Hematopoietic multipotent progenitor cell treated with erythropoietin and hydrocortisone succinate and interleukin-3 and kit ligand, for 6 days (in vitro differentiated cells): ENCODE results near the gene KRTAP5-10.
"Not testable (repeated sequence)": the region's sequence is repeated elsewhere in the genome, so short reads cannot be mapped to it uniquely, and the experiment has no call there.

Experiments
- DNase-seq: peaks from one replicate; pipeline ENCODE4 v3.0.0-alpha.2; 2015

The KRTAP5-10 gene

DNA sequence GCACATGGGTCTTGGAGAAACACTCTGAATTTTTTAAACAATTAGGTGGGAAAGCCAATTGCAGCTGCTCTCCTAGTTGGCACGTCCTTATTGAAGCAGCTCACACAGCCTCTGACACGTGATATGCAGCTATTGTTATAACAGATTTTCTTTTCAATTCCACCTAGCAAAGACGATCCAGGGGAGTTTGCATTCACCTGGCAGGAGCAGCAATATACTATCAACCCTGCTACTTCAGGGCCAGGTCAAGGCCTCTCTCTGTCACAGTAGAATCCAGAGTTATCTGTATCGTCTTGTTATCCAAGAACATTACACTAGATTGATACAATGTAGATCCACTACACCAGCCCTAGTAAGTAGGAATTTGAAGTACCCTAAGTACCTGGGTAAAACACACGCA lies 9.1 kb downstream of the KRTAP5-10 start:
- DNase-seq: no peak

DNA sequence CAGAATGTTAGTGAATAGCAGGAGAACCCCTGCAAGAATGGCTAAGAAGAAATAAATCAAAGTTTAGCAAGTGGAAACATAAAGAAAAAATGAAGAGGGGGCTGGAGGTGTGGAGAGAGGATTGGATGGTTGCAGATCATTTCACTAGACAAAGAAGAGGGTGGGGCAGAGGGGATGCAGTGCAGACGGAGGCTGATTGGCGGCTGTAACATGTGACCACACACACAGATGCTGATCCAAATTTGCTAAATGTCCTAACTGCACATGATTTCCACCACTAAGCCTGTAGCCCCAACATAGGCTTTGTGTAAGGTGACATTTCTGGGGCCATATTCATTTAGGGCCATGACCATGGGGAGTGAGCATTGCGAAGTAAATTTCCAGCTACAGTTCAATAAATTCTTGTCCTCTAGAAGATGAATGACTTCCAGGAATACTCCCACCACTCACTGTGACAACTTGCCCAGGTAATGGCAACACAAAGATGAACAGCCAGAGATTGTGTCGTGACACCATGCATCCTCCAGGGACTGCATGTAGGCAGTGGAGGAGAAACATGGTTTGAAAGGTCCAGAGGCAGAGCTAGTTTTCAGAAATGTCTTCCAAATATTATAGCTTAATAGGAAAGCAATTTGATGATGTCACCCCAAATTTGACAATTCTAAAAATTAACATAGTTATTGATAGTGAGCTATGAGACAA lies 10.5 kb downstream of the KRTAP5-10 start:
- DNase-seq: no peak

DNA sequence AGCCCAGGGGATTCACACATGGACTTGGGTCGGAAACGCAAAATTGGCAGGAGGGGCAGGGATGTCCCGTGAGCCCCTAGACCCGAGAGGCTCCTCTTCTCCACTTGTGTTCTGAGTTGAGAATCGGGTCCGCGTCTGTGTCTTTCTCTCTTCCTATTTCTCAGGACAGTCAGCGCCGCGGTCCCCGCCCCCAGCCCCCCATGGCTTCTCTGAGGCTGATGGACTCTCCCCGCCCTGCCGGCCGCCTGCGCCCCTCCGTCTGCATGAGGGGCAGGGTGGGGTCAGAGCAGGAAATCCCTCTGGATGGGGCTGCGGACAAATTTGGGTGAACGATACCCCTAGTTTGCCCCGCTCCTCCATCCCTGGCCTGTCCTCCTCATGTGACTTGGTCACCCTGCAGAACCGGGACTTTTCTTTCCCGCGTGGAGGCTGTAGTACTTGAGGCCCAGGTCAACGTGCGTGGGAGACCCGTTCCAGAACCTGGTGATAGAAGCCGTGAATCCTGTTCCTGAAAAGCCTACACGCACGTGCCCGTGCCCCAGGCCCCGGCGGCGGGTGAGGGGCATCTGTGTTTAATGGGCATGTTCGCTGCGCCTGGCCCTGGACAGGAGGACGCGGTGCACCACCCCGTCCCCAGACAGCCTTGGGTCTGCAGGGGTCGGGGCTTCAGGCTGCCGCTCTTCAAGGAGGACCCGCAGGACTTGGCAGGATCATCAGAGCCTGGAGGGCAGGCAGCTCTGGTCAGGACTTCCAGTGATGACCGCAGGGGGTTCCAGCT lies 11.5 kb downstream of the KRTAP5-10 start:
- not testable (repeated sequence) for DNase-seq

DNA sequence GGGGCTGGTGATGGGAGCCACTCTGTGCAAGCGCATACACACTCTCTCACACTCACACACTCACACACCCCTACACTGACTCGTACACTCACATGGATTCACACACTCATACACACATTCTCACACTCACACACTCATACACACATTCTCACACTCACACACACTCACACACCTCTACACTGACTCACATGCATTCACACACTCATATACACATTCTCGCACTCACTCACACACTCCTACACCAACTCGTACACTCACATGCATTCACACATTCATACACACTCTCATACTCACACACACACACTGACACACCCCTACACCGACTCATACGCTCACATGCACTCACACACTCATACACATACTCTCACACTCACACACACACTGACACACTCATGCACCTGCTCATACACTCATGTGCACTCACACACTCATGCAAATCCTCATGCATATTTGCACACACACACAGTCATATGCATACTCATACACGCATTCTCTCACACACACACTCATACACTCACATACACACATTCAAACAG lies 12.2 kb downstream of the KRTAP5-10 start:
- DNase-seq: no peak

DNA sequence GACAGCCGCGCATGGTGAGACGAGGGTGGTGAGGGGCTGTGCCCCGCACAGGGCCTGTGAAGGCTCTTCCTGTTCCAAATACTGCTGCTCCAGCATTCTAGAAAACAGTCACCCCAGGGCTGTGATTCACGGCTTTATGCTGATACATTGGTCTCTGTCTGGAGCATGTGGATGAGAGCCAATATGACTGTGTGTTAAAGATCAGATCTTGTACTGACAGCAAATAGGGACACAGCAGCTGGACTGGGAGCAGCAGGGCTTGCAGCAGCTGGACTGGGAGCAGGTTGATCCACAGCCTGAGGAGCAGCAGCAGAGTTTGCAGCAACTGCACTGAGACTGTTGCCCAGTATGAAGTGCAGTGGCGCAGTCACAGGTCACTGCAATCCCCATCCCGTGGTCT lies 14.2 kb downstream of the KRTAP5-10 start:
- not testable (repeated sequence) for DNase-seq

DNA sequence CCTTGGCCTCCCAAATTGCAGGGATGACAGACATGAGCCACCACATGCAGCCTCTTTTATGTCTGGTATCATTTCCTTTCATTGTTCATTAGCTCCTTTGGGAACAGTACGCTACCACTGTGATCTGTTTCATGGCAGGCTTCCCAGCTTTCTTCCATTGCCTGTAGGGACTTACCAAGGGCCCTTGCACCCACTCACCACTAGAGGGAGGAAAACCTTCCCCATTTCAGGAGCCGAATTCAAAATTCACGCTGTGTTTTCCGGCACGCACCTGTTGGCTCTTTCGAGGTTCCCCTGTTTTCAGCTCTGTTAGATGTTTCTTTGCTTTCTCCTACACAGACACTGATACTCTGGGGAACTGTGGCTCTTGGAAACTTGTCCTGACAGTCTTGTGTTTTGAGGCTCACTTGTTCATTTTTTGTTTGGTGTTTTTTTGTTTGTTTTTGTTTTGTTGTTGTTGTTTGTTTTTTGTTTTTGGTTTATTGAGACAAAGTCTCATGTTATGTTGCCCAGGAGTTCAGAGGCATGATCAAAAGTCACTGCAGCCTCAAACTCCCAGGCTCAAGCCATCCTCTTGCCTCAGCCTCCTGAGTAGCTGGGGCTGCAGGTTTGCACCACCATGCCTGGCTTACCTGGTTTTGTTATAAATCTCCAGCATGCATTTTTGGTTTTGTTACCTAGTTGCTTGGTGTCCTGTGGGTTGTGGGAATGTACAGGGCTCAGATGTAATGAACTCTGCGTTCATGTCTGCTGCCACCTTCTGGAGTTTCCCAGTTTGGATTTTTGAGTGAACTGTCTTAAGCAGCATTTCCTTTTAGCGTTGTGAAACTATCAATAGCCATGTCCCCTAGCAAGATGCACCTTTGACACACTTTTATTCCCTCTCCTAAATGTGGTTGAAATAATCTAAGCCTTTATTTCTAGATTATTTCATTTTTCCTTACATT lies 15.0 kb downstream of the KRTAP5-10 start:
- peak; percentile 76 for DNase-seq

DNA sequence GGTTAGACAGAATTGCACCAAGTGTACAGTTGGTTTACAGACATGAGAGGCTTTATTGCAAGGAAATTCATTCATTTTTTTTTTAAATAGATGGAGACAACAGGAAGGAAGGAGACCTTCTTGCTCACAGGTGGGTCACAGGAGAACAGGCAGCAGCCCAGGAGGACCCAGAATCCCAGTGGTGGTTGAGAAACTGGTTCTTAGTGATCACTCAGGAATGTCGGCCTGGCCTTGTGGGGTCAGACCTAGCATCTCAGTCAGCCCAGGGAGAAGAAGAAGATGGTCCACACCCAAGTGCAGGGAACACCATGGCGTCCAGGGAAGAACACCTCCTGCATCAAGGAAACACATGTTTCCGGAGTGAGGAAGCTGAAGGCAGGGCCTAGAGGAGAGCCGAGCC lies 16.5 kb downstream of the KRTAP5-10 start:
- DNase-seq: no peak

DNA sequence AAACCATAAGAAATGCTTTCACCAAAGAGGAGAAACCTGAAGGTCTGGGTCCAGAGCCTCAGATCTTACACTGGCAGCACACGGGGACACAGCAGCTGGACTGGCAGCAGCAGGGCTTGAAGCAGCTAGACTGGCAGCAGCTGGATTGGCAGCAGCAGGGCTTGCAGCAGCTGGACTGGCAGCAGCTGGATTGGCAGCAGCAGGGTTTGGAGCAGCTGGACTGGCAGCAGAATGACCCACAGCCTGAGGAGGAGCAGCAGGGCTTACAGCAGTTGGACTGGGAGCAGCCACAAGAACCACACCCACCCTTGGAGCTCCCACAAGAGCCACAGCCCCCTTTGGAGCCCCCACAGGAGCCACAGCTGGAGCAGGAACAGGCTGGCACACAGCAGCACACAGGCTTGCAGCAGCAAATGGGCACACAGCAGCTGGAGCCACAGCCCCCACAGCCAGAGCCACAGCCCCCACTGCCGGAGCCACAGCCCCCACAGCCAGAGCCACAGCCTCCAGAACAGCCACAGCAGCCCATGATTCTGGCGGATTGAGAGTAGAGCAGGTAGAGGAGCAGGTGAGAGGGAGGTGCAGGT lies 17.0 kb downstream of the KRTAP5-10 start, which contains the start of gene KRTAP5-11:
TSS of gene KRTAP5-11 (minus strand) at position 567 of the 587 bp plus-strand sequence. CDS start at position 529, 38 bp downstream.
- no peak for DNase-seq

DNA sequence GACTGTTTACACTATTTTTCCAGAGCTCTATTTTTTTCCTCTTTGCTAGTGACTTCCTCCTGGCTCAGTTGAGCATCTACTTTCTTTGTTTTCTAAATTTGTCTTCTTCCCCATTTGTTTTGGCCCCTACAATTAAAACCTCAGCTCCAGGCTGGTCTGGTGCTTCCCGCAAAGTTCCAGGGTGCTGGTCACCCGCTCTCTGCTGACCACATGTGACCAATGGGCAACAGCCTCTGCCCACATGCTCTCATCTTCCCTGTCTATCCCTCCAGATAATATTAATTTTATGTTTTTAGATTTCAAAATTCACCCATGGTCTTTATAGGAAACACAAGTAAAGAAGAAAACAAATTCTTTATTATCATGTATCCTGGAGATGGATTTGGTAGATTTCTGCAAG lies 17.6 kb downstream of the KRTAP5-10 start:
- not testable (repeated sequence) for DNase-seq

DNA sequence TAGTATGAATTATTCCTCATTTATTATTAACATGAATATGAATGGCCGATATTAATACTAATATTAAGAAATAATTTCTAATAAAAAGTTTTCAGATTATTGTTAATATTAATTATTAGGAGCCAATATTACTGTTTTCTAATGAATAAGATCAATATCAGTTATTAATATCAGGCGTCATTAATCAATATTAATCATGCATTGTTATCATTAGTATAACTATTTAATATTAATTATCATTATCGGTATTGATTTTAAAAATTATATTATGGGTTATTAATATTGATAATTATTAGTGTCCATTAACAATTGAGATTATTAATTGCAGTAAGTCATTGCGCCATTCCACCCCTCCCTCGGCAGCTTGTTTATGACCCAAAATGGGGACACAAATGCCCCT lies 20.3 kb downstream of the KRTAP5-10 start:
- not testable (repeated sequence) for DNase-seq

DNA sequence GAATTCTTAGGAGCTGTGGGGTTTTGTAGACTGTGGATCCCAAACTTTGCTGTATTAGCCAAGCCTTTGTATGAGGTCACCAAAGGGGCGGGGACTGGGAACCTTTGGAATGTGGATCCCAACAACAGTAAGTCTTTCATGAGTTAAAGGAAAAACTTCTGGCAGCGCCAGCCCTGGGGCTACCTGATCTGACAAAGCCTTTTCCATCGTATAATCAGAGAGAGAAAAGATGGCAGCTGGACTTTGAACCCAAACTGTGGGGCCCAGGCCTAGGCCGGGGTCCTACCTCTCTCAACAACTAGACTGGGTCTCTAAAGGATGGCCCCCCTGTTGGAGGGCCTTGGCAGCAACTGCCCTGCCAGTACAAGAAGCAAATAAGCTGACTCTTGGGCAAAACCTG lies 23.0 kb downstream of the KRTAP5-10 start:
- not testable (repeated sequence) for DNase-seq

DNA sequence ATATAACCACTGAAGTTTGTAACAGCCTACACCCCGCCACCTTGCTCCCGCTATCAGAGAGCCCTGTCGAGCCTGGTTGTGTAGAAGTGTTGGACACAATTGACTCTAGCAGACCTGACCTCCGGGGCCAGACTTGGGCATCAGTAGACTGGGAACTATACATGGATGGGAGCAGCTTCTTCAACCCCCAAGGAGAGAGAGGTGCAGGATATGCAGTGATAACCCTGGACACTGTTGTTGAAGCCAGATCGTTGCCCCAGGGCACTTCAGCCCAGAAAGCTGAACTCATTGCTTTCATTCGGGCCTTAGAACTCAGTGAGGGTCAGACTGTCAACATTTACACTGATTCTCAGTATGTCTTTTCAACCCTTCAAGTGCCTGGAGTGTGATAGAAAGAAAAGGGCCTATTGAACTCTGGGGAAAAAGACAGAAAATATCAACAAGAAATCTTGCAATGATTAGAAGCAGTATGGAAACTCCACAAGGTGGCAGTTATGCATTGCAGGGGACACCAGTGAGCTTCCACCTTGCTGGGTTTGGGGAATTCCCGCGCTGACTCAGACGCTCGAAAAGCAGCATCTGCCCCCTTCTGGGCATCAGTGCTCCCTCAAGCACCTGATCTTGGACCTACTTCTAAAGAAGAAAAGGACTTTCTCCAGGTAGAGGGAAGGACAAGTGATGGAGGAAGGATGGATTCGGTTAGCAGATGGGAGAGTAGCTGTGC lies 23.6 kb downstream of the KRTAP5-10 start:
- peak; percentile 12 for DNase-seq

DNA sequence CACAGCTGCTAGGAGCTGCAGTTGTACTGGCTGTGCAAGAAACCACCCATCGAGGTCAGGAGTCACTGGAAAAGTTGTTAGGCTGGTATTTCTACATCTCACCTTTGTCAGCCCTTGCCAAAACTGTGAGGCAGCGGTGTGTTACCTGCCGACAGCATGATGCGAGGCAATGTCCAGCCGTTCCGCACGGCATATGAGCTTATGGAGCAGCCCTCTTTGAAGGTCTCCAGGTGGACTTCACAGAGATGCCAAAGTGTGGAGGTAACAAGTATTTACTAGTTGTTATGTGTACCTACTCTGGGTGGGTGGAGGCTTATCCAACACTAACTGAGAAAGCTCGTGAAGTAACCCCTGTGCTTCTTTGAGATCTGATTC lies 24.2 kb downstream of the KRTAP5-10 start:
- not testable (repeated sequence) for DNase-seq

DNA sequence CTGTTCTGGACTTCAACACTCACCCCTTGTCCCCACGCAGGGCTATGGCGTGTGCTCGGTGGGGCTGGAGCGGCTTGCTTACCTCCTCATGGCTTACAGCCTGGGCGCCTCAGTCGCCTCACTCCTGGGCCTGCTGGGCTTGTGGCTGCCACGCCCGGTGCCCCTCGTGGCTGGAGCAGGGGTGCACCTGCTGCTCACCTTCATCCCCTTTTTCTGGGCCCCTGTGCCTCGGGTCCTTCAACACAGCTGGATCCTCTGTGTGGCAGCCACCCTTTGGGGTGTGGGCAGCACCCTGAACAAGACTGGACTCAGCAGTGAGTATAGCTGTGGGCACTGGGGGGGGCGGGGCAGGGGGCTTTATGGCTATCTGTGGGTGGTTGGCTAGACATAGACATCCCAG lies 37.9 kb downstream of the KRTAP5-10 start:
- DNase-seq: not testable (repeated sequence)

DNA sequence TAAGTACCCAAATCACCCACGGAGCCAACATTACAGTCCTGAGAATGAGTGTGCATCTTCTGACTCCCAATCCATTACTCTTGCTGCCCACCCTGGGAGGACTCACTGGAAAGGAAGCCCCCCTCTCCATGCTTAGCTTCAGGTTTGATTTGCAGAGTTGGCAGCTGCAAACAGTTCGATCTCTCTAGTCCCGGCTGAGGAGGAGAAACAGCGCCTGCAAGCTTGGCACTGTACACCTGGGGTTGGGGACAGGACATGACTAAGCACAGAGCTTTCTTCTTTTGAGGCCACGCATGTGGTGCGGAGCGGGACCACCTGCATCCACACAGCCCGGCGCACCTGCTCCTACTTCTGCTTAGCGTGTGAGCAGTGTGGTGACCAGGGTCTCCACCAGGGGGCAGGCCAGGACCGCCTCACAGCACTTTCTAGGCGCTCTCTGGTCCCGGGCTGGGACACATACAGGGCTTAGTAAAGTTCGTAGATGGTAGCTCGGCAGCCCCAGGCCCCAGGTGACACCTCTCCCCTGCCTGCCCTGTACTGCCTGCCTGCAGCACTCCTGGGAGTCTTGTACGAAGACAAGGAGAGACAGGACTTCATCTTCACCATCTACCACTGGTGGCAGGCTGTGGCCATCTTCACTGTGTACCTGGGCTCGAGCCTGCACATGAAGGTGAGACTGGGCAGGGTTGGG lies 39.6 kb downstream of the KRTAP5-10 start:
- not testable (repeated sequence) for DNase-seq

DNA sequence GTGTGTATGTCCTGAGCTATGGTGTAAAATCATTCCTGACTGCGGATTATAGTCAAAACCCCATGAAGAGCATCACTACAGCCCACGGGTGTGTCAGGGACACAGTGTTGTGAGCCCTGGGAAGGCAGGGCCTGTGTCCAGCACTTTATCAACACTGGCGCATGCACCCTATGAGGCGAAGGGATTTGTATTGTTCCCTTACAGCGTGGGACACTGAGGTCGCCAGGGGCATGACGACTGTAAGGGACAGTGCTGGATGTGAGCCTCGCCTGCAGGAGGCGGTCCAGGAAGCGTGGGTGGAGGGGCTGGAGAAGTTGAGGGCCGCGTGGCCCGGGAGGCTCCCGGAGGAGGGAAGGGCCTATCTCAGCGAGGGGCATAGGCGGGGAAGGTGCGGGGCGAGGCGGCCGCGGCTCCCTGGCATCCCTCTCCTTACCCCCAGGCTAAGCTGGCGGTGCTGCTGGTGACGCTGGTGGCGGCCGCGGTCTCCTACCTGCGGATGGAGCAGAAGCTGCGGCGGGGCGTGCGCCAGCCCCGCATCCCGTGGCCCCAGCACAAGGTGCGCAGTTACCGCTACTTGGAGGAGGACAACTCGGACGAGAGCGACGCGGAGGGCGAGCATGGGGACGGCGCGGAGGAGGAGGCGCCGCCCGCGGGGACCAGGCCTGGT lies 41.6 kb downstream of the KRTAP5-10 start:
- DNase-seq: not testable (repeated sequence)

DNA sequence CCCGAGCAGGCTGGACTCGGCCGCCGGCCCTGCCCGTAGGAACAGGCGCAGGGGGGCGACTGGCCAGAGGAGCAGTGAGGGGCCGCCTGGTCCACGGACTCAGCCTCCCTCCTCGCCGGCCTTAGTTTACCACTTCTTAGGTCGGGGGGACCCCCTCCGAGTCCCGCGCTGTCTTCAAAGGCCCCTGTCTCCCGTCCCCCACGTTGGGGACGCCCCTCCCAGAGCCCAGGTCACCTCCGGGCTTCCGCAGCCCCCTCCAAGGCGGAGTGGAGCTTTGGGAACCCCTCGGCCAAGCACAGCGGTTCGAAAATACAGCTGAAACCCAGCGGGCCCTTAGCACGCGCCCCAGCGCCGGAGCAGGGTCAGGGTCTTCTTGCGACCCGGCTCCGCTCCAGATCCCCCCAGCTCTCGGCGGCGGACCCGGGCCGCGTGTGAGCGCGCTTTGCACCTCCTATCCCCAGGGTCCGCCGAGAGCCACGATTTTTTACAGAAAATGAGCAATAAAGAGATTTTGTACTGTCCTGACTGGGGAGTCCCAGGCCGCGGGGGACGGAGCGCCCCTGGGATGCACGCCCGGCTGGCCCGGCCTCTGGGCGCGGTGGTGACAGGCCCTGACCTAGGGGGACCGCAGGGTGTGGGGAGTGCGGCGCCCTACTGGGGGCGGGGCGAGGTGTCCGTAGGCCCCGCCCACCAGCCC lies 42.3 kb downstream of the KRTAP5-10 start:
- not testable (repeated sequence) for DNase-seq

DNA sequence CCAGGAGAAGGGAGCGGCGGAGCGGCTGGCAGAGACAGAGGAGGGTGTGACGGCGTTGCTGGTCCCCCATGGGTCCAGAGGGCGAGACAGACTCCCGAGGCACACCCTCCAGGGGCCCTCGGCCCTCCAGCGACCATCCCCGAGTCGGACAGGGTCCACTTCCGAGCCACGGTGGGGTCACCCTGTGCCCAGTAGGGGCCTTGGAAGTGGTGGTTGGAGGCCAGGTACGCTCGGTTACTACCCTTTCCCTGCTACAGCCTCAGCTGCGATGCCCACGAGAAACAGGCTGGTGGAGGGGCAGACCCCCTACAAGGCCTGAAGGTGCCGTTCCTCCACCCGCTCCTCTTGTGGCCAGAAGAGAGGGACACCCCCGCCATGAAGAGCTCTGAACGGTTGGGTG lies 42.9 kb downstream of the KRTAP5-10 start:
- not testable (repeated sequence) for DNase-seq

DNA sequence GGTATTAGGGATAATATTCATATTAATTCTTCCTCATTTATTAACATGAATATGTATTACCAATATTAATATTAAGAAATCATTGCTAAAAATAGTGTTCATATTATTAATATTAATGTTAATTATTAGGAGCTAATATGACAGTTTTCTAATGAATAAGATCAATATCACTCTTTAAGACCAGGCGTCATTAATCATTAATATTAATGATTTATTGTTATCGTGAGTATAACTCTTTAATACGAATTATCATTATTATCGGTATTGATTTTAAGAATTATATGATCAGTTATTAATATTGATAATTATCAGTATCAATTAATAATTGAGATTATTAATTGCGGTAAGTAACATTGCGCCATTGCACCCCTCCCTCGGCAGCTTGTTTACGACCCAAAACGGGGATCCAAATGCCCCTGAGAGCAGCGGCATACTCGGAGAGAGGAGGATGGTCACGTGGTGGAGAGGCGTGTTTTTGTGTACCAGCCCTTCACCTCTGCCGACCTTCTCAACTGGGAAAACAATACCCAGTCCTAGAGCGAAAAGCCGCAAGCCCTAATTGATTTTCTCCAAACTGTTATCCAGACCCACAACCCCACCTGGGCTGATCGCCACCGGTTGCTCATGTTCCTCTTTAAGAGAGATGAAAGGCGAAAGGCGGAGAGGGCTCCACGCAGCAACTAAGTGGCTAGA lies 46.0 kb downstream of the KRTAP5-10 start:
- not testable (repeated sequence) for DNase-seq
